ENCODE results near the gene PTCD1.
"Not testable (repeated sequence)": the region's sequence is repeated elsewhere in the genome, so short reads cannot be mapped to it uniquely, and the experiment has no call there.

Gene PTCD1

GRCh38 chr7:99449326-99449725 lies 10.7 kb upstream of the PTCD1 start:
- no peaks in the 10 kb centered on the region for H3K27me3 ChIP-seq (ENCODE audit: control insufficient read depth in 2 of 2, insufficient read depth in 2 of 2, low read length in 2 of 2)
- H3K36me3 ChIP-seq (ENCODE audit: control insufficient read depth in 2 of 2, insufficient read depth in 2 of 2, low read length in 2 of 2) = peaks cover 49 to 73% of the 10 kb centered on the region in 2 donors
- H3K4me1 ChIP-seq (ENCODE audit: control insufficient read depth in 2 of 2, insufficient read depth in 2 of 2, low read length in 2 of 2) = no peaks in the 10 kb centered on the region
- no peak overlapping the region for H3K9ac ChIP-seq (ENCODE audit: low read depth in 1 of 2, low read length in 2 of 2)
- H3K27ac ChIP-seq (ENCODE audit: low read depth in 2 of 2, low read length in 2 of 2) = no peak overlapping the region
- H3K9me3 ChIP-seq (ENCODE audit: control insufficient read depth in 2 of 2, low read length in 2 of 2) = no peaks in the 10 kb centered on the region
- no peak overlapping the region for H3K4me3 ChIP-seq (ENCODE audit: low read length in 2 of 2)

GRCh38 chr7:99448855-99449254 lies 10.3 kb upstream of the PTCD1 start:
- no peak overlapping the region for H3K27ac ChIP-seq (ENCODE audit: low read depth in 2 of 2, low read length in 2 of 2)
- no peak overlapping the region for H3K4me3 ChIP-seq (ENCODE audit: low read length in 2 of 2)
- H3K36me3 ChIP-seq (ENCODE audit: control insufficient read depth in 2 of 2, insufficient read depth in 2 of 2, low read length in 2 of 2) = peaks cover 48 to 69% of the 10 kb centered on the region in 2 donors
- no peaks in the 10 kb centered on the region for H3K4me1 ChIP-seq (ENCODE audit: control insufficient read depth in 2 of 2, insufficient read depth in 2 of 2, low read length in 2 of 2)
- H3K9me3 ChIP-seq (ENCODE audit: control insufficient read depth in 2 of 2, low read length in 2 of 2) = no peaks in the 10 kb centered on the region
- no peaks in the 10 kb centered on the region for H3K27me3 ChIP-seq (ENCODE audit: control insufficient read depth in 2 of 2, insufficient read depth in 2 of 2, low read length in 2 of 2)
- H3K9ac ChIP-seq (ENCODE audit: low read depth in 1 of 2, low read length in 2 of 2) = no peak overlapping the region

- H3K27ac ChIP-seq (ENCODE audit: low read depth in 2 of 2, low read length in 2 of 2) = no peak overlapping the region
- no peaks in the 10 kb centered on the region for H3K9me3 ChIP-seq (ENCODE audit: control insufficient read depth in 2 of 2, low read length in 2 of 2)
- no peak overlapping the region for H3K9ac ChIP-seq (ENCODE audit: low read depth in 1 of 2, low read length in 2 of 2)
- H3K4me1 ChIP-seq (ENCODE audit: control insufficient read depth in 2 of 2, insufficient read depth in 2 of 2, low read length in 2 of 2) = no peaks in the 10 kb centered on the region
- H3K27me3 ChIP-seq (ENCODE audit: control insufficient read depth in 2 of 2, insufficient read depth in 2 of 2, low read length in 2 of 2) = no peaks in the 10 kb centered on the region
- no peak overlapping the region for H3K4me3 ChIP-seq (ENCODE audit: low read length in 2 of 2)
- peaks cover 44 to 63% of the 10 kb centered on the region in 2 donors for H3K36me3 ChIP-seq (ENCODE audit: control insufficient read depth in 2 of 2, insufficient read depth in 2 of 2, low read length in 2 of 2)
Measured at GRCh38 chr7:99447943-99448342, 9.3 kb upstream of the PTCD1 start.

- H3K4me1 ChIP-seq (ENCODE audit: control insufficient read depth in 2 of 2, insufficient read depth in 2 of 2, low read length in 2 of 2) = no peaks in the 10 kb centered on the region
- H3K9me3 ChIP-seq (ENCODE audit: control insufficient read depth in 2 of 2, low read length in 2 of 2) = no peaks in the 10 kb centered on the region
- no peak overlapping the region for H3K27ac ChIP-seq (ENCODE audit: low read depth in 2 of 2, low read length in 2 of 2)
- H3K36me3 ChIP-seq (ENCODE audit: control insufficient read depth in 2 of 2, insufficient read depth in 2 of 2, low read length in 2 of 2) = peaks cover 40 to 55% of the 10 kb centered on the region in 2 donors
- no peak overlapping the region for H3K9ac ChIP-seq (ENCODE audit: low read depth in 1 of 2, low read length in 2 of 2)
- H3K4me3 ChIP-seq (ENCODE audit: low read length in 2 of 2) = no peak overlapping the region
- no peaks in the 10 kb centered on the region for H3K27me3 ChIP-seq (ENCODE audit: control insufficient read depth in 2 of 2, insufficient read depth in 2 of 2, low read length in 2 of 2)
Measured at GRCh38 chr7:99446096-99446495, 7.5 kb upstream of the PTCD1 start.

DNA sequence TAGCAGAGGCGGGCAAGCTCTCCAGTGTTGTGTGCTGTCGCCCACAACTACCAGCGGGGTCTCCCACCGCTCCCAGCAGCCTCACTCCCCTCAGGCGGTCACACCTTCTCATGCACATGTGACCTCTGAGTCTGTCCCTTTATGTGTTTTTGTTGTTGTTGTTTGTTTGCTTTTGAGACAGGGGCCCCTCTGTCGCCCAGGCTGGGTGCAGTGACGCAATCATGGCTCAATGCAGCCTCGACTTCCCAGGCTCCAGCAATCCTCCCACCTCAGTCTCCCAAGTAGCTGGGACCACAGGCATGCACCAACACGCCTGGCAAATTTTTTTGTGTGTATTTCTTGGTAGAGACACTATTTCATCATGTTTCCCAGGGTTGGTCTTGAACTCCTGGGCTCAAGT lies 1.6 kb upstream of the PTCD1 start:
- H3K27me3 ChIP-seq (ENCODE audit: control insufficient read depth in 2 of 2, insufficient read depth in 2 of 2, low read length in 2 of 2) = no peaks in the 10 kb centered on the region
- H3K9me3 ChIP-seq (ENCODE audit: control insufficient read depth in 2 of 2, low read length in 2 of 2) = no peaks in the 10 kb centered on the region
- peaks cover 16 to 17% of the 10 kb centered on the region in 2 donors for H3K4me1 ChIP-seq (ENCODE audit: control insufficient read depth in 2 of 2, insufficient read depth in 2 of 2, low read length in 2 of 2)
- H3K4me3 ChIP-seq (ENCODE audit: low read length in 2 of 2) = peak overlapping the region in 1 of 2 donors; percentile 89
- H3K9ac ChIP-seq (ENCODE audit: low read depth in 1 of 2, low read length in 2 of 2) = no peak overlapping the region
- peaks cover 9 to 14% of the 10 kb centered on the region in 2 donors for H3K36me3 ChIP-seq (ENCODE audit: control insufficient read depth in 2 of 2, insufficient read depth in 2 of 2, low read length in 2 of 2)
- H3K27ac ChIP-seq (ENCODE audit: low read depth in 2 of 2, low read length in 2 of 2) = no peak overlapping the region

- Histone ChIP-seq H3K27me3 (ENCODE audit: control insufficient read depth in 2 of 2, insufficient read depth in 2 of 2, low read length in 2 of 2) (no peaks in the 10 kb centered on the region), H3K27ac (ENCODE audit: low read depth in 2 of 2, low read length in 2 of 2) (peak overlapping the region; percentile 32 to 74), H3K9ac (ENCODE audit: low read depth in 1 of 2, low read length in 2 of 2) (peak overlapping the region; percentile 75 to 88), H3K4me1 (ENCODE audit: control insufficient read depth in 2 of 2, insufficient read depth in 2 of 2, low read length in 2 of 2) (peaks cover 16 to 17% of the 10 kb centered on the region in 2 donors), H3K36me3 (ENCODE audit: control insufficient read depth in 2 of 2, insufficient read depth in 2 of 2, low read length in 2 of 2) (peaks cover 8 to 17% of the 10 kb centered on the region in 2 donors), H3K9me3 (ENCODE audit: control insufficient read depth in 2 of 2, low read length in 2 of 2) (no peaks in the 10 kb centered on the region), H3K4me3 (ENCODE audit: low read length in 2 of 2) (peak overlapping the region; percentile 77 to 90)
Measured at GRCh38 chr7:99437946-99438572, 539 bp downstream of the PTCD1 start.

GRCh38 chr7:99433158-99433557 lies 5.4 kb downstream of the PTCD1 start:
- no peak overlapping the region for H3K27ac ChIP-seq (ENCODE audit: low read depth in 2 of 2, low read length in 2 of 2)
- H3K27me3 ChIP-seq (ENCODE audit: control insufficient read depth in 2 of 2, insufficient read depth in 2 of 2, low read length in 2 of 2) = no peaks in the 10 kb centered on the region
- peaks cover 6% of the 10 kb centered on the region in 2 donors for H3K4me1 ChIP-seq (ENCODE audit: control insufficient read depth in 2 of 2, insufficient read depth in 2 of 2, low read length in 2 of 2)
- no peaks in the 10 kb centered on the region for H3K9me3 ChIP-seq (ENCODE audit: control insufficient read depth in 2 of 2, low read length in 2 of 2)
- peaks cover 36 to 38% of the 10 kb centered on the region in 2 donors for H3K36me3 ChIP-seq (ENCODE audit: control insufficient read depth in 2 of 2, insufficient read depth in 2 of 2, low read length in 2 of 2)
- no peak overlapping the region for H3K9ac ChIP-seq (ENCODE audit: low read depth in 1 of 2, low read length in 2 of 2)
- no peak overlapping the region for H3K4me3 ChIP-seq (ENCODE audit: low read length in 2 of 2)

DNA sequence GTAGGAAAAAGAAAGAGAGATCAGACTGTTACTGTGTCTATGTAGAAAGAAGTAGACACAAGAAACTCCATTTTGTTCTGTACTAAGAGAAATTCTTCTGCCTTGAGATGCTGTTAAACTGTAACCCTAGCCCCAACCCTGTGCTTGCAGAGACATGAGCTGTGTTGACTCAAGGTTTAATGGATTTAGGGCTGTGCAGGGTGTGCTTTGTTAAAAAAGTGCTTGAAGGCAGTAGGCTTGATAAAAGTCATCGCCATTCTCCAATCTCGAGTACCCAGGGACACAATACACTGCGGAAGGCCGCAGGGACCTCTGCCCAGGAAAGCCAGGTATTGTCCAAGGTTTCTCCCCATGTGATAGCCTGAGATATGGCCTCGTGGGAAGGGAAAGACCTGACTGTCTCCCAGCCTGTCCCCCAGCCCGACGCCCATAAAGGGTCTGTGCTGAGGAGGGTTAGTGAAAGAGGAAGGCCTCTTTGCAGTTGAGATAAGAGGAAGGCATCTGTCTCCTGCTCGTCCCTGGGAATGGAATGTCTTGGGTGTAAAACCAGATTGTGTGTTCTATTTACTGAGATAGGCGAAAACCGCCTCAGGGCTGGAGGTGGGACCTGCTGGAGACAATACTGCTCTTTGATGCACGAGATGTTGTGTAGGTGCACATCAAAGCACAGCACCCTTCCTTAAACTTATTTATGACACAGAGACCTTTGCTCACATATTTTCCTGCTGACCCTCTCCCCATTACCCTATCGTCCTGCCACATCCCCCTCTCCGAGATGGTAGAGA lies 6.7 kb downstream of the PTCD1 start:
- not testable (repeated sequence) for H3K9ac ChIP-seq (ENCODE audit: low read depth in 1 of 2, low read length in 2 of 2); H3K27me3 ChIP-seq (ENCODE audit: control insufficient read depth in 2 of 2, insufficient read depth in 2 of 2, low read length in 2 of 2); H3K27ac ChIP-seq (ENCODE audit: low read depth in 2 of 2, low read length in 2 of 2); H3K4me3 ChIP-seq (ENCODE audit: low read length in 2 of 2); H3K4me1 ChIP-seq (ENCODE audit: control insufficient read depth in 2 of 2, insufficient read depth in 2 of 2, low read length in 2 of 2); H3K9me3 ChIP-seq (ENCODE audit: control insufficient read depth in 2 of 2, low read length in 2 of 2)
- peaks cover 36 to 38% of the 10 kb centered on the region in 2 donors for H3K36me3 ChIP-seq (ENCODE audit: control insufficient read depth in 2 of 2, insufficient read depth in 2 of 2, low read length in 2 of 2)

- Histone ChIP-seq H3K4me1 (ENCODE audit: control insufficient read depth in 2 of 2, insufficient read depth in 2 of 2, low read length in 2 of 2) (no peaks in the 10 kb centered on the region), H3K27ac (ENCODE audit: low read depth in 2 of 2, low read length in 2 of 2) (no peak overlapping the region), H3K9ac (ENCODE audit: low read depth in 1 of 2, low read length in 2 of 2) (no peak overlapping the region), H3K27me3 (ENCODE audit: control insufficient read depth in 2 of 2, insufficient read depth in 2 of 2, low read length in 2 of 2) (no peaks in the 10 kb centered on the region), H3K9me3 (ENCODE audit: control insufficient read depth in 2 of 2, low read length in 2 of 2) (no peaks in the 10 kb centered on the region), H3K4me3 (ENCODE audit: low read length in 2 of 2) (no peak overlapping the region), H3K36me3 (ENCODE audit: control insufficient read depth in 2 of 2, insufficient read depth in 2 of 2, low read length in 2 of 2) (peaks cover 40% of the 10 kb centered on the region in 2 donors)
Measured at GRCh38 chr7:99429756-99430155, 8.8 kb downstream of the PTCD1 start.

DNA sequence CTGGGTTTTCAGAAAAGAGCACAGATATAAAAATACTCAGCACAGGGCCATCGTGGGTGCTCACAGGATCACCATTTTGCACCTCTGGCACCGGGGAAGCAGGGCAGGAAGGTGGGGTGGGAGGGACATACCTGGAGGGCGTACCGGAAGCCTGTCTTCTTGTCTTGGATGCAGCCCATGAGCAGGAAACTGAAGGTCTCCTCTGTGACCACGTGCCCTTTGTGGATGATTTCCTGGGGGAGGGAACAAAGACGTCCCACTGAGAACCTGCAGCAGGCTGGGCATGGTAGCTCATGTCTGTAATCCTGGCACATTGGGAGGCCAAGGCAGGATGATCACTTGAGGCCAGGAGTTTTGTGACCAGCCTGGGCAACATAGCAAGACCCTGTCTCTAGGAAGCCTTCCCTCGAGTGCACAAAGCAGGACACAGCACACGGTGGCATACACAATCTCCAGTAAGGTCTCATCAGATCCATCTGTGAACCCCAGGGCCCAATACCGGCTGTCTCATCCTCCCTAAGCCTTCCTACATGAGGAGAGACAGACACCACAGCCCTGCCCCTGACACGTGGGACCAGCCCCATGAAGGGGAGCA lies 9.5 kb downstream of the PTCD1 start:
- Histone ChIP-seq H3K9ac (ENCODE audit: low read depth in 1 of 2, low read length in 2 of 2) (no peak overlapping the region), H3K27me3 (ENCODE audit: control insufficient read depth in 2 of 2, insufficient read depth in 2 of 2, low read length in 2 of 2) (no peaks in the 10 kb centered on the region), H3K27ac (ENCODE audit: low read depth in 2 of 2, low read length in 2 of 2) (no peak overlapping the region), H3K4me1 (ENCODE audit: control insufficient read depth in 2 of 2, insufficient read depth in 2 of 2, low read length in 2 of 2) (no peaks in the 10 kb centered on the region), H3K36me3 (ENCODE audit: control insufficient read depth in 2 of 2, insufficient read depth in 2 of 2, low read length in 2 of 2) (peaks cover 44 to 45% of the 10 kb centered on the region in 2 donors), H3K4me3 (ENCODE audit: low read length in 2 of 2) (no peak overlapping the region), H3K9me3 (ENCODE audit: control insufficient read depth in 2 of 2, low read length in 2 of 2) (no peaks in the 10 kb centered on the region)

Data from mucosa of rectum (tissue), 2 donors.